ENCODE measurements around the gene JUN.

DNA sequence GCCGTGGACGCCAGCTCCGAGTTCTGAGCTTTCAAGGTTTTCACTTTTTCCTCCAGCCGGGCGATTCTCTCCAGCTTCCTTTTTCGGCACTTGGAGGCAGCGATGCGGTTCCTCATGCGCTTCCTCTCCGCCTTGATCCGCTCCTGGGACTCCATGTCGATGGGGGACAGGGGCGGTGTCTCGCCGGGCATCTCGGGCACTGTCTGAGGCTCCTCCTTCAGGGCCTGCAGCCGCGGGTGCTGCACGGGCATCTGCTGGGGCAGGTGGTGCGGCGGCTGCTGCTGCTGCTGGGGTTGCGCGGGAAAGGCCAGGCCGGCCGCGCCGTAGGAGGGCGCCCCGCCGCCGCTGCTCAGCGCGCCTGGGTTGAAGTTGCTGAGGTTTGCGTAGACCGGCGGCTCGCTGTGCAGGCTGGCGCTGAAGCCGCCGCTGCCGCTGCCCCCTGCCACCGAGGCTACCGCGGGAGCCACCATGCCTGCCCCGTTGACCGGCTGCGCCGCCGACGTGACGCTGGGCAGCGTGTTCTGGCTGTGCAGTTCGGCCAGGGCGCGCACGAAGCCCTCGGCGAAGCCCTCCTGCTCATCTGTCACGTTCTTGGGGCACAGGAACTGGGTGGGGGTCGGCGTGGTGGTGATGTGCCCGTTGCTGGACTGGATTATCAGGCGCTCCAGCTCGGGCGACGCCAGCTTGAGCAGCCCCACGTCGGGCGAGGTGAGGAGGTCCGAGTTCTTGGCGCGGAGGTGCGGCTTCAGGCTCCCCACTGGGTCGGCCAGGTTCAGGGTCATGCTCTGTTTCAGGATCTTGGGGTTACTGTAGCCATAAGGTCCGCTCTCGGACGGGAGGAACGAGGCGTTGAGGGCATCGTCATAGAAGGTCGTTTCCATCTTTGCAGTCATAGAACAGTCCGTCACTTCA, 1.4 kb downstream of the JUN start:
- TF ChIP-seq, protein P1, sequence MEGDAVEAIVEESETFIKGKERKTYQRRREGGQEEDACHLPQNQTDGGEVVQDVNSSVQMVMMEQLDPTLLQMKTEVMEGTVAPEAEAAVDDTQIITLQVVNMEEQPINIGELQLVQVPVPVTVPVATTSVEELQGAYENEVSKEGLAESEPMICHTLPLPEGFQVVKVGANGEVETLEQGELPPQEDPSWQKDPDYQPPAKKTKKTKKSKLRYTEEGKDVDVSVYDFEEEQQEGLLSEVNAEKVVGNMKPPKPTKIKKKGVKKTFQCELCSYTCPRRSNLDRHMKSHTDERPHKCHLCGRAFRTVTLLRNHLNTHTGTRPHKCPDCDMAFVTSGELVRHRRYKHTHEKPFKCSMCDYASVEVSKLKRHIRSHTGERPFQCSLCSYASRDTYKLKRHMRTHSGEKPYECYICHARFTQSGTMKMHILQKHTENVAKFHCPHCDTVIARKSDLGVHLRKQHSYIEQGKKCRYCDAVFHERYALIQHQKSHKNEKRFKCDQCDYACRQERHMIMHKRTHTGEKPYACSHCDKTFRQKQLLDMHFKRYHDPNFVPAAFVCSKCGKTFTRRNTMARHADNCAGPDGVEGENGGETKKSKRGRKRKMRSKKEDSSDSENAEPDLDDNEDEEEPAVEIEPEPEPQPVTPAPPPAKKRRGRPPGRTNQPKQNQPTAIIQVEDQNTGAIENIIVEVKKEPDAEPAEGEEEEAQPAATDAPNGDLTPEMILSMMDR (conservative IDR thresholded peaks at IDR 0.05; ENCODE audit: low read length) = no peak
- no peak for TF ChIP-seq EZH2phosphoT487 (IDR thresholded peaks at IDR 0.05; ENCODE audit: borderline replicate concordance)

Data from Loucy (cell line).